GM12878 (cell line): ENCODE measurements around the gene DUXB. TPM values are rescaled to one million over a fixed set of nuclear protein-coding genes. Genes with fewer than 3 reads are reported as not detected.

Experiments
- ATAC-seq: fragments of 200-7000 bp; cut with Tn5 transposase; 3 replicates; pipeline ENCODE4 v1.9.1; 2020; ENCODE audit warnings: mild to moderate bottlenecking, moderate library complexity
- BruUV-seq: library from RNA; stranded (reverse); fragments of 400-500 nt; replicated peaks from 2 replicates; lab custom pipeline; 2021; lab: Mats Ljungman, UMichigan
- CTCF ChIA-PET: fragments of 300-600 bp; sonication (Branson Sonifier 250); formaldehyde crosslinking; extraction: SDS; loops from one replicate; lab custom pipeline; 2021; ENCODE audit warnings: inconsistent platforms; lab: Yijun Ruan, JAX
- POLR2A ChIA-PET: fragments of 350-600 bp; formaldehyde crosslinking; extraction: SDS; loops from one replicate; lab custom pipeline; 2021; ENCODE audit warnings: inconsistent platforms; lab: Charles Lee
- RAD21 ChIA-PET: fragments of 300-600 bp; sonication (Branson Sonifier 250); formaldehyde crosslinking; loops from one replicate; lab custom pipeline; 2023; ENCODE audit warnings: antibody characterized with exemption; ENCODE audit not compliant: unreplicated experiment; lab: Charles Lee
- SMC1A ChIA-PET: fragments of 300-600 bp; sonication (Branson Sonifier 250); formaldehyde crosslinking; loops from one replicate; lab custom pipeline; 2023; ENCODE audit not compliant: unreplicated experiment, uncharacterized antibody; lab: Charles Lee
- DNase-seq: peaks from one replicate; pipeline ENCODE4 v3.0.0-alpha.2; 2011; ENCODE audit warnings: low read depth, low spot score
- FAIRE-seq: peaks from 3 replicates; lab custom pipeline; 2011; peaks lifted over from hg19 to GRCh38; lab: Jason Lieb, UNC
- H2AFZ ChIP-seq: 2 replicates; pipeline ENCODE4 v1.6.0; 2011; ENCODE audit warnings: low read depth, low read length, control low read depth; ENCODE audit not compliant: control insufficient read depth
- H3K27ac ChIP-seq: 2 replicates; pipeline ENCODE4 v1.5.1; 2011; ENCODE audit warnings: control low read depth; ENCODE audit not compliant: control insufficient read depth, insufficient read depth
- H3K27me3 ChIP-seq, 2 experiments: replicated peaks in 1 of 2; 2 replicates each; pipeline versions ENCODE4 v1.6.0 to v1.6.1; 2011; ENCODE audit warnings: low read length in 1 of 2; ENCODE audit not compliant: control insufficient read depth in 2 of 2, insufficient read depth in 2 of 2
- H3K36me3 ChIP-seq, 2 experiments: 2 replicates each; pipeline ENCODE4 v1.5.1; 2011; ENCODE audit warnings: low read length in 1 of 2; ENCODE audit not compliant: control insufficient read depth in 2 of 2, insufficient read depth in 2 of 2
- H3K4me1 ChIP-seq: 2 replicates; pipeline ENCODE4 v1.6.1; 2011; ENCODE audit warnings: mild to moderate bottlenecking, low read length, moderate library complexity, mixed read lengths; ENCODE audit not compliant: control insufficient read depth, insufficient read depth
- H3K4me2 ChIP-seq: 2 replicates; pipeline ENCODE4 v1.6.0; 2011; ENCODE audit warnings: control low read depth; ENCODE audit not compliant: control insufficient read depth, insufficient read depth
- H3K4me3 ChIP-seq: fragments of 200-600 bp; sonication (generic); 2 replicates; pipeline ENCODE4 v1.5.1; 2016
- H3K79me2 ChIP-seq: 2 replicates; pipeline ENCODE4 v1.6.0; 2011; ENCODE audit warnings: low read length; ENCODE audit not compliant: control insufficient read depth, insufficient read depth
- H3K9ac ChIP-seq: 2 replicates; pipeline ENCODE4 v1.8.0; 2011; ENCODE audit warnings: low read length, control low read depth, mixed read lengths; ENCODE audit not compliant: control insufficient read depth, insufficient read depth
- H3K9me3 ChIP-seq: replicated peaks from 3 replicates; pipeline ENCODE4 v1.5.1; 2011; ENCODE audit warnings: mild to moderate bottlenecking, low read length; ENCODE audit not compliant: control insufficient read depth, insufficient read depth
- H4K20me1 ChIP-seq: 2 replicates; pipeline ENCODE4 v1.6.0; 2011; ENCODE audit not compliant: control insufficient read depth, insufficient read depth
- BHLHE40 ChIP-seq, 2 experiments: fragments of 450-650 bp in 1 of 2; IDR thresholded peaks; 2 replicates each; pipeline ENCODE4 v1.6.1; 2011 to 2017; ENCODE audit warnings: low read depth in 2 of 2, borderline replicate concordance in 1 of 2, improper control_type of control experiment in 1 of 2, low read length in 1 of 2, mild to moderate bottlenecking in 1 of 2
- CBX5 ChIP-seq: sonication (generic); IDR thresholded peaks from 2 replicates; pipeline ENCODE4 v1.6.1; 2016; ENCODE audit warnings: low read depth, moderate library complexity, mild to moderate bottlenecking, inconsistent platforms
- DPF2 ChIP-seq: fragments of 450-650 bp; IDR thresholded peaks from 2 replicates; pipeline ENCODE4 v1.6.1; 2017; ENCODE audit warnings: mild to moderate bottlenecking
- FOXK2 ChIP-seq: fragments of 450-650 bp; IDR thresholded peaks from 2 replicates; pipeline ENCODE4 v1.6.1; 2017; ENCODE audit warnings: mild to moderate bottlenecking, moderate library complexity
- MEF2A ChIP-seq: IDR thresholded peaks from 2 replicates; pipeline ENCODE4 v1.6.1; 2011; ENCODE audit warnings: low read depth, mild to moderate bottlenecking, low read length, moderate library complexity; ENCODE audit not compliant: insufficient read depth
- NR2F1 ChIP-seq: fragments of 450-650 bp; conservative IDR thresholded peaks from 2 replicates; pipeline ENCODE4 v1.6.1; 2017; ENCODE audit warnings: mild to moderate bottlenecking
- SPI1 ChIP-seq: IDR thresholded peaks from 2 replicates; pipeline ENCODE4 v1.6.1; 2011; ENCODE audit warnings: low read depth, mild to moderate bottlenecking, low read length, moderate library complexity, borderline replicate concordance; ENCODE audit not compliant: insufficient read depth
- ZZZ3 ChIP-seq: IDR thresholded peaks from 2 replicates; pipeline ENCODE4 v1.6.1; 2011; ENCODE audit warnings: low read depth; ENCODE audit not compliant: control insufficient read depth, insufficient read length
- WGBS: methylation state at CpG from one replicate; pipeline ENCODE4 v1.1.6; 2016; ENCODE audit warnings: low lambda C conversion rate; ENCODE audit not compliant: insufficient replicate concordance, insufficient coverage; ENCODE audit errors: missing lambda C conversion rate; 5-methylcytosine and 5-hydroxymethylcytosine counted together
- in situ Hi-C: fragments of 300-500 bp; cut with MboI; formaldehyde crosslinking; loops from 9 replicates; pipeline ENCODE4 v1.14.3; 2018; ENCODE audit warnings: mixed read lengths
- intact Hi-C: fragments of 100-400 bp; cut with micrococcal nuclease; formaldehyde crosslinking; loops from one replicate; pipeline ENCODE4 v1.14.2; 2022; ENCODE audit not compliant: unreplicated experiment
- polyA plus RNA-seq, 11 experiments: library from polyadenylated mRNA; depleted of rRNA in 4 of 11; unstranded in 6 of 11; stranded (reverse) in 5 of 11; fragments of >200 nt; fragmentation: Nextera tagmentation in 4 of 11; fragmentation: Illumina TruSeq in 1 of 11; extraction: Ambion mirVana in 4 of 11; extraction: Trizol in 1 of 11; gene quantifications; 1 replicate in 1 of 11; 2 replicates in 10 of 11; pipeline versions ENCODE4 v1.2.1 to v1.2.3, GENCODE V29; 2011 to 2016; ENCODE audit warnings: inconsistent platforms in 2 of 11, missing spikeins in 2 of 11, low read depth in 1 of 11
- total RNA-seq, 4 experiments: library from RNA; depleted of rRNA in 3 of 4; stranded (reverse); fragments of >200 nt in 3 of 4; fragmentation: Illumina TruSeq in 1 of 4; extraction: Trizol in 1 of 4; gene quantifications; 2 replicates each; pipeline versions ENCODE4 v1.2.1 to v1.2.3, GENCODE V29; 2013 to 2021
- TF ChIP-seq, protein P1 (sequence below): fragments of 450-650 bp; IDR thresholded peaks from 2 replicates; pipeline ENCODE4 v1.6.1; 2016; ENCODE audit warnings: mild to moderate bottlenecking
- TF ChIP-seq, protein P2 (sequence below): fragments of 450-650 bp; conservative IDR thresholded peaks from 2 replicates; pipeline ENCODE4 v1.6.1; 2017; ENCODE audit warnings: mild to moderate bottlenecking, moderate library complexity
- TF ChIP-seq, protein P3 (sequence below): fragments of 450-650 bp; IDR thresholded peaks from 2 replicates; pipeline ENCODE4 v1.6.1; 2014; ENCODE audit warnings: mild to moderate bottlenecking
- TF ChIP-seq, protein P4 (sequence below): fragments of 450-650 bp; formaldehyde crosslinking; IDR thresholded peaks from 2 replicates; pipeline ENCODE4 v1.4.0; 2022; ENCODE audit warnings: mild to moderate bottlenecking, moderate library complexity
- TF ChIP-seq, protein P5 (sequence below): fragments of 450-650 bp; formaldehyde crosslinking; IDR thresholded peaks from 2 replicates; pipeline ENCODE4 v1.4.0; 2020; ENCODE audit warnings: mild to moderate bottlenecking, moderate library complexity

The DUXB gene
- total and polyA plus RNA-seq, 10 of the 15 experiments (the other 5 are each of a cell fraction or from before 2014, with no cell fraction given), result 0.05 TPM; not detected in 9

DNA sequence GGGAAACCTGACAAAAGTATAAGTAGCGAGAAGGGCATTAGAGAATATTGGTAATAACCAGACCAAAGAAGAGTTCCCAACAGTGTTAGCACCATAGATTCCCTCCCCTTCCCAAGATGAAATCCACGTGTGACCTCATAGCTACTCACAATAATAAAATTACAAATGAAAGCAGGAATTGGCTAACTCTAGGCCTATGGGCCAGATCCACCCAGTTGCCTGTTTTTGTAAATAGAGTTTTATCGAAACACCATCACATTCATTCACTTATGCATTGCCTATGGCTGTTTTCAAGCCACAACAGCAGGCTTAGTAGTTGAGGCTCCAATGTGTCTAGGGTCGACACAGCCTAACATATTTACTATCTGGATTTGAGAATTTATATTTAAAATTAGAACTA is 17.2 kb upstream of the DUXB start:
- Histone ChIP-seq H3K36me3 (no peaks in the 10 kb centered on the region), H3K27me3 (no peaks in the 10 kb centered on the region), H3K4me1 (no peaks in the 10 kb centered on the region), H3K4me2 (no peak overlapping the region), H3K27ac (no peak overlapping the region), H3K4me3 (no peak overlapping the region), H3K9me3 (no peaks in the 10 kb centered on the region), H4K20me1 (no peaks in the 10 kb centered on the region), H2AFZ (no peak overlapping the region), H3K79me2 (no peaks in the 10 kb centered on the region), H3K9ac (no peak overlapping the region)
- no peak for DNase-seq
- WGBS, result 26% methylated on average over 4 of the region's 4 CpGs
- ATAC-seq, result no peak
- ChIA-PET POLR2A (no interaction called here), RAD21 (no interaction called here), CTCF (interaction anchor here (1.2 kb wide), 1 partner anchor 45 kb away, joined by 3 read pairs; no protein-coding TSS in a partner anchor), SMC1A (no interaction called here)
- intact Hi-C loops (no loop called here), in situ Hi-C loops (no loop called here)
- FAIRE-seq, result no peak
- BruUV-seq, result no TSS peak
- TF ChIP-seq SPI1 (no peak), FOXK2 (no peak), CBX5 (no peak), ZZZ3 (no peak), BHLHE40 (IDR thresholded peaks at IDR 0.05; ENCODE audit: borderline replicate concordance in 1 of 2, low read depth in 2 of 2, low read length in 1 of 2) (no peak), NR2F1 (no peak), MEF2A (no peak), DPF2 (no peak)
- TF ChIP-seq, protein P1, sequence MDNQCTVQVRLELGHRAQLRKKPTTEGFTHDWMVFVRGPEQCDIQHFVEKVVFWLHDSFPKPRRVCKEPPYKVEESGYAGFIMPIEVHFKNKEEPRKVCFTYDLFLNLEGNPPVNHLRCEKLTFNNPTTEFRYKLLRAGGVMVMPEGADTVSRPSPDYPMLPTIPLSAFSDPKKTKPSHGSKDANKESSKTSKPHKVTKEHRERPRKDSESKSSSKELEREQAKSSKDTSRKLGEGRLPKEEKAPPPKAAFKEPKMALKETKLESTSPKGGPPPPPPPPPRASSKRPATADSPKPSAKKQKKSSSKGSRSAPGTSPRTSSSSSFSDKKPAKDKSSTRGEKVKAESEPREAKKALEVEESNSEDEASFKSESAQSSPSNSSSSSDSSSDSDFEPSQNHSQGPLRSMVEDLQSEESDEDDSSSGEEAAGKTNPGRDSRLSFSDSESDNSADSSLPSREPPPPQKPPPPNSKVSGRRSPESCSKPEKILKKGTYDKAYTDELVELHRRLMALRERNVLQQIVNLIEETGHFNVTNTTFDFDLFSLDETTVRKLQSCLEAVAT, result no peak
- TF ChIP-seq, protein P2, sequence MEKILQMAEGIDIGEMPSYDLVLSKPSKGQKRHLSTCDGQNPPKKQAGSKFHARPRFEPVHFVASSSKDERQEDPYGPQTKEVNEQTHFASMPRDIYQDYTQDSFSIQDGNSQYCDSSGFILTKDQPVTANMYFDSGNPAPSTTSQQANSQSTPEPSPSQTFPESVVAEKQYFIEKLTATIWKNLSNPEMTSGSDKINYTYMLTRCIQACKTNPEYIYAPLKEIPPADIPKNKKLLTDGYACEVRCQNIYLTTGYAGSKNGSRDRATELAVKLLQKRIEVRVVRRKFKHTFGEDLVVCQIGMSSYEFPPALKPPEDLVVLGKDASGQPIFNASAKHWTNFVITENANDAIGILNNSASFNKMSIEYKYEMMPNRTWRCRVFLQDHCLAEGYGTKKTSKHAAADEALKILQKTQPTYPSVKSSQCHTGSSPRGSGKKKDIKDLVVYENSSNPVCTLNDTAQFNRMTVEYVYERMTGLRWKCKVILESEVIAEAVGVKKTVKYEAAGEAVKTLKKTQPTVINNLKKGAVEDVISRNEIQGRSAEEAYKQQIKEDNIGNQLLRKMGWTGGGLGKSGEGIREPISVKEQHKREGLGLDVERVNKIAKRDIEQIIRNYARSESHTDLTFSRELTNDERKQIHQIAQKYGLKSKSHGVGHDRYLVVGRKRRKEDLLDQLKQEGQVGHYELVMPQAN, result no peak
- TF ChIP-seq, protein P3, sequence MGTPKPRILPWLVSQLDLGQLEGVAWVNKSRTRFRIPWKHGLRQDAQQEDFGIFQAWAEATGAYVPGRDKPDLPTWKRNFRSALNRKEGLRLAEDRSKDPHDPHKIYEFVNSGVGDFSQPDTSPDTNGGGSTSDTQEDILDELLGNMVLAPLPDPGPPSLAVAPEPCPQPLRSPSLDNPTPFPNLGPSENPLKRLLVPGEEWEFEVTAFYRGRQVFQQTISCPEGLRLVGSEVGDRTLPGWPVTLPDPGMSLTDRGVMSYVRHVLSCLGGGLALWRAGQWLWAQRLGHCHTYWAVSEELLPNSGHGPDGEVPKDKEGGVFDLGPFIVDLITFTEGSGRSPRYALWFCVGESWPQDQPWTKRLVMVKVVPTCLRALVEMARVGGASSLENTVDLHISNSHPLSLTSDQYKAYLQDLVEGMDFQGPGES, result no peak
- TF ChIP-seq, protein P4, sequence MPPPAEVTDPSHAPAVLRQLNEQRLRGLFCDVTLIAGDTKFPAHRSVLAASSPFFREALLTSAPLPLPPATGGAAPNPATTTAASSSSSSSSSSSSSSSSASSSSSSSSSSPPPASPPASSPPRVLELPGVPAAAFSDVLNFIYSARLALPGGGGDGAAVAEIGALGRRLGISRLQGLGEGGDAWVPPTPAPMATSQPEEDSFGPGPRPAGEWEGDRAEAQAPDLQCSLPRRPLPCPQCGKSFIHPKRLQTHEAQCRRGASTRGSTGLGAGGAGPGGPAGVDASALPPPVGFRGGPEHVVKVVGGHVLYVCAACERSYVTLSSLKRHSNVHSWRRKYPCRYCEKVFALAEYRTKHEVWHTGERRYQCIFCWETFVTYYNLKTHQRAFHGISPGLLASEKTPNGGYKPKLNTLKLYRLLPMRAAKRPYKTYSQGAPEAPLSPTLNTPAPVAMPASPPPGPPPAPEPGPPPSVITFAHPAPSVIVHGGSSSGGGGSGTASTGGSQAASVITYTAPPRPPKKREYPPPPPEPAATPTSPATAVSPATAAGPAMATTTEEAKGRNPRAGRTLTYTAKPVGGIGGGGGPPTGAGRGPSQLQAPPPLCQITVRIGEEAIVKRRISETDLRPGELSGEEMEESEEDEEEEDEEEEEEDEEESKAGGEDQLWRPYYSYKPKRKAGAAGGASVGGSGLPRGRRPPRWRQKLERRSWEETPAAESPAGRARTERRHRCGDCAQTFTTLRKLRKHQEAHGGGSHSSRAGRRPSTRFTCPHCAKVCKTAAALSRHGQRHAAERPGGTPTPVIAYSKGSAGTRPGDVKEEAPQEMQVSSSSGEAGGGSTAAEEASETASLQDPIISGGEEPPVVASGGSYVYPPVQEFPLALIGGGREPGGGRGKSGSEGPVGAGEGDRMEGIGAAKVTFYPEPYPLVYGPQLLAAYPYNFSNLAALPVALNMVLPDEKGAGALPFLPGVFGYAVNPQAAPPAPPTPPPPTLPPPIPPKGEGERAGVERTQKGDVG, result no peak
- TF ChIP-seq, protein P5, sequence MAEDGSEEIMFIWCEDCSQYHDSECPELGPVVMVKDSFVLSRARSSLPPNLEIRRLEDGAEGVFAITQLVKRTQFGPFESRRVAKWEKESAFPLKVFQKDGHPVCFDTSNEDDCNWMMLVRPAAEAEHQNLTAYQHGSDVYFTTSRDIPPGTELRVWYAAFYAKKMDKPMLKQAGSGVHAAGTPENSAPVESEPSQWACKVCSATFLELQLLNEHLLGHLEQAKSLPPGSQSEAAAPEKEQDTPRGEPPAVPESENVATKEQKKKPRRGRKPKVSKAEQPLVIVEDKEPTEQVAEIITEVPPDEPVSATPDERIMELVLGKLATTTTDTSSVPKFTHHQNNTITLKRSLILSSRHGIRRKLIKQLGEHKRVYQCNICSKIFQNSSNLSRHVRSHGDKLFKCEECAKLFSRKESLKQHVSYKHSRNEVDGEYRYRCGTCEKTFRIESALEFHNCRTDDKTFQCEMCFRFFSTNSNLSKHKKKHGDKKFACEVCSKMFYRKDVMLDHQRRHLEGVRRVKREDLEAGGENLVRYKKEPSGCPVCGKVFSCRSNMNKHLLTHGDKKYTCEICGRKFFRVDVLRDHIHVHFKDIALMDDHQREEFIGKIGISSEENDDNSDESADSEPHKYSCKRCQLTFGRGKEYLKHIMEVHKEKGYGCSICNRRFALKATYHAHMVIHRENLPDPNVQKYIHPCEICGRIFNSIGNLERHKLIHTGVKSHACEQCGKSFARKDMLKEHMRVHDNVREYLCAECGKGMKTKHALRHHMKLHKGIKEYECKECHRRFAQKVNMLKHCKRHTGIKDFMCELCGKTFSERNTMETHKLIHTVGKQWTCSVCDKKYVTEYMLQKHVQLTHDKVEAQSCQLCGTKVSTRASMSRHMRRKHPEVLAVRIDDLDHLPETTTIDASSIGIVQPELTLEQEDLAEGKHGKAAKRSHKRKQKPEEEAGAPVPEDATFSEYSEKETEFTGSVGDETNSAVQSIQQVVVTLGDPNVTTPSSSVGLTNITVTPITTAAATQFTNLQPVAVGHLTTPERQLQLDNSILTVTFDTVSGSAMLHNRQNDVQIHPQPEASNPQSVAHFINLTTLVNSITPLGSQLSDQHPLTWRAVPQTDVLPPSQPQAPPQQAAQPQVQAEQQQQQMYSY (CRISPR knock-in tag), result no peak
